ENCODE results near the gene RASGRP1. TPM values are rescaled to one million over a fixed set of nuclear protein-coding genes. Genes with fewer than 3 reads are reported as not detected.

Gene RASGRP1
- total RNA-seq, 2 experiments from 2014 or later: 66.6 to 69.7 TPM

GRCh38 chr15:38554354-38554753 lies 10.3 kb downstream of the RASGRP1 start:
- intact Hi-C loops (cut with DNase I, micrococcal nuclease): loop anchor here in 1 of 2 experiments (1.0 kb wide), 1 partner anchor 8 kb away; no protein-coding TSS in a partner anchor
- CTCF ChIA-PET: interaction anchor here (1.1 to 2.7 kb wide), 4 partner anchors 10 to 136 kb away, joined by 4 to 9 read pairs (median 7); partner anchors contain the start of gene RASGRP1
- no peaks in the 10 kb centered on the region for H3K27me3 ChIP-seq (ENCODE audit: control insufficient read depth in 1 of 2, insufficient read depth in 2 of 2, low read length in 2 of 2)
- H3K36me3 ChIP-seq (ENCODE audit: insufficient read depth, low read length): peaks cover 73% of the 10 kb centered on the region
- Mint-ChIP-seq H3K36me3 (ENCODE audit: low read depth) (peaks cover 89% of the 10 kb centered on the region), H3K27ac (peak overlapping the region; percentile 93), H3K9me3 (no peaks in the 10 kb centered on the region), H3K4me1 (ENCODE audit: low read depth) (peaks cover 94% of the 10 kb centered on the region), H3K4me3 (peak overlapping the region; percentile 58), H3K27me3 (no peaks in the 10 kb centered on the region)
- TF ChIP-seq CTCF (IDR thresholded peaks at IDR 0.05): no peak
- DNase-seq (peak in 4 of 14 experiments; percentile 35 to 74 (median 56)), ATAC-seq (ENCODE audit: poor library complexity) (peak; percentile 65)
- H3K27ac ChIP-seq (ENCODE audit: low read depth in 1 of 2, low read length in 2 of 2): peak overlapping the region; percentile 36 to 51
- peak overlapping the region; percentile 4 for H3K4me3 ChIP-seq (ENCODE audit: low read length)
- no peaks in the 10 kb centered on the region for H3K9me3 ChIP-seq (ENCODE audit: control insufficient read depth in 1 of 2, insufficient read depth in 1 of 2, low read length in 2 of 2)
- peaks cover 72% of the 10 kb centered on the region for H3K4me1 ChIP-seq (ENCODE audit: insufficient read depth, low read length)
- POLR2A ChIA-PET: interaction anchor here (1.3 to 3.3 kb wide), 3 partner anchors 9 to 135 kb away, joined by 3 to 12 read pairs (median 6); partner anchors contain the start of gene RASGRP1

- ChIA-PET CTCF (interaction anchor here (1.3 to 3.1 kb wide), 7 partner anchors 10 to 147 kb away, joined by 3 to 28 read pairs (median 8); partner anchors contain the start of gene RASGRP1), POLR2A (interaction anchor here (0.6 to 3.3 kb wide), 9 partner anchors 11 to 137 kb away, joined by 3 to 16 read pairs (median 3); partner anchors contain the start of genes FAM98B and RASGRP1)
- intact Hi-C loops (cut with DNase I, micrococcal nuclease): loop anchor here in 1 of 2 experiments (2.0 kb wide), 1 partner anchor 14 kb away; no protein-coding TSS in a partner anchor
- Histone ChIP-seq H3K27me3 (ENCODE audit: control insufficient read depth in 1 of 2, insufficient read depth in 2 of 2, low read length in 2 of 2) (no peaks in the 10 kb centered on the region), H3K4me3 (ENCODE audit: low read length) (no peak overlapping the region), H3K9me3 (ENCODE audit: control insufficient read depth in 1 of 2, insufficient read depth in 1 of 2, low read length in 2 of 2) (no peaks in the 10 kb centered on the region), H3K4me1 (ENCODE audit: insufficient read depth, low read length) (peaks cover 65% of the 10 kb centered on the region), H3K27ac (ENCODE audit: low read depth in 1 of 2, low read length in 2 of 2) (peak overlapping the region; percentile 39 to 40), H3K36me3 (ENCODE audit: insufficient read depth, low read length) (peaks cover 77% of the 10 kb centered on the region)
- TF ChIP-seq CTCF (IDR thresholded peaks at IDR 0.05): no peak
- H3K4me1 Mint-ChIP-seq (ENCODE audit: low read depth): peaks cover 94% of the 10 kb centered on the region
- H3K27me3 Mint-ChIP-seq: no peaks in the 10 kb centered on the region
- no peak for DNase-seq
- H3K36me3 Mint-ChIP-seq (ENCODE audit: low read depth): peaks cover 89% of the 10 kb centered on the region
- H3K27ac Mint-ChIP-seq: peak overlapping the region; percentile 93
- no peaks in the 10 kb centered on the region for H3K9me3 Mint-ChIP-seq
- no peak for ATAC-seq (ENCODE audit: poor library complexity)
- peak overlapping the region; percentile 58 for H3K4me3 Mint-ChIP-seq
Measured at GRCh38 chr15:38553071-38553470, 11.5 kb downstream of the RASGRP1 start.

GRCh38 chr15:38551720-38552648 lies 12.6 kb downstream of the RASGRP1 start:
- DNase-seq (no peak), ATAC-seq (ENCODE audit: poor library complexity) (no peak)
- H3K27me3 Mint-ChIP-seq: no peaks in the 10 kb centered on the region
- H3K27ac ChIP-seq (ENCODE audit: low read depth in 1 of 2, low read length in 2 of 2): peak overlapping the region; percentile 37 to 41
- peaks cover 77% of the 10 kb centered on the region for H3K36me3 ChIP-seq (ENCODE audit: insufficient read depth, low read length)
- ChIA-PET POLR2A (interaction anchor here (0.6 to 3.0 kb wide), 14 partner anchors 8 to 140 kb away, joined by 3 to 16 read pairs (median 4); partner anchors contain the start of gene RASGRP1), CTCF (interaction anchor here (0.8 to 3.1 kb wide), 12 partner anchors 9 to 148 kb away, joined by 3 to 28 read pairs (median 6); partner anchors contain the start of gene RASGRP1)
- H3K9me3 ChIP-seq (ENCODE audit: control insufficient read depth in 1 of 2, insufficient read depth in 1 of 2, low read length in 2 of 2): no peaks in the 10 kb centered on the region
- H3K4me1 Mint-ChIP-seq (ENCODE audit: low read depth): peaks cover 94% of the 10 kb centered on the region
- H3K27ac Mint-ChIP-seq: peak overlapping the region; percentile 93
- H3K9me3 Mint-ChIP-seq: no peaks in the 10 kb centered on the region
- no peak for TF ChIP-seq CTCF (IDR thresholded peaks at IDR 0.05)
- H3K36me3 Mint-ChIP-seq (ENCODE audit: low read depth): peaks cover 89% of the 10 kb centered on the region
- peak overlapping the region; percentile 61 for H3K4me3 Mint-ChIP-seq
- H3K4me1 ChIP-seq (ENCODE audit: insufficient read depth, low read length): peaks cover 66% of the 10 kb centered on the region
- intact Hi-C loops (cut with DNase I, micrococcal nuclease): loop anchor here in 1 of 2 experiments (2.0 kb wide), 1 partner anchor 13 kb away; no protein-coding TSS in a partner anchor
- no peak overlapping the region for H3K4me3 ChIP-seq (ENCODE audit: low read length)
- no peaks in the 10 kb centered on the region for H3K27me3 ChIP-seq (ENCODE audit: control insufficient read depth in 1 of 2, insufficient read depth in 2 of 2, low read length in 2 of 2)
